Ureter (tissue), 1 donor: Measurements from ENCODE around the gene SAMD4A. TPM values are rescaled to one million over a fixed set of nuclear protein-coding genes. Genes with fewer than 3 reads are reported as not detected.

Experiments used
- DNase-seq: peaks from one replicate; pipeline ENCODE4 v3.0.0-alpha.2; 2020; ENCODE audit warnings: low spot score
- total RNA-seq: library from RNA; stranded (reverse); gene quantifications from one replicate; pipeline ENCODE4 v1.2.4, GENCODE V29; 2023
- donor health status: DM: yes; HTN: yes; CAD: no.

Gene SAMD4A
- total RNA-seq, 1 donor from 2014 or later, result 56.6 TPM

DNA sequence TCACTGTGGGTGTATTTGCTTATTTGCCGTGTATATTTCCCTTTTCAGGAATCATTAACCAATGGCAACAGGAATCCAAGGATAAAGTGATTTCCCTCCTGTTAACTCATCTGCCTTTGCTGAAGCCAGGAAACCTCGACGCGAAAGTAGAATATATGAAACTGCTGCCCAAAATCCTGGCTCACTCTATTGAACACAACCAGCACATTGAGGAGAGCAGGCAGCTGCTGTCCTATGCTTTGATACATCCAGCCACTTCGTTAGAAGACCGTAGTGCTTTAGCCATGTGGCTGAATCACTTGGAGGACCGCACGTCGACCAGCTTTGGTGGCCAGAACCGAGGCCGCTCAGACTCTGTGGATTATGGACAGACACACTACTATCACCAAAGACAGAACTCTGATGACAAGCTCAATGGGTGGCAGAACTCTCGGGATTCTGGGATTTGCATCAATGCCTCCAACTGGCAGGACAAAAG, 135.1 kb downstream of the SAMD4A start:
- DNase-seq, result no peak

DNA sequence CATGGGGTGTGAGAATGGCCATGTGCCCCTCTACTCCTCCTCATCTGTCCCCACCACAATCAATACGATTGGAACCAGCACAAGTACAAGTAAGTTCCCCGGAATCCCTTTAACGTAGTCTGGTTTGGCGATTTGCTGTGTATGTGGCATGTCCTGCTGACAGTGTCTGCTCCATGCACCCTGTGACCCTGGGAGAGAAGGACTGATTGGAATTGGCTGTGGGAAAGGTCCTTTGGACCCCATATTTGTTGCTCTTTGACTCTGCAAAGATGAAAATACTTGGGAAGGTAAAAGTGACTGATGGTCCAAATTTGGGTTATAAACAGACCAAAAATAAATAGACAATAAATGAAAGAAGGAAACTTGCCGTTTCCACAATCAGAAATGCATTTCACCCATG, 135.6 kb downstream of the SAMD4A start:
- no peak for DNase-seq

DNA sequence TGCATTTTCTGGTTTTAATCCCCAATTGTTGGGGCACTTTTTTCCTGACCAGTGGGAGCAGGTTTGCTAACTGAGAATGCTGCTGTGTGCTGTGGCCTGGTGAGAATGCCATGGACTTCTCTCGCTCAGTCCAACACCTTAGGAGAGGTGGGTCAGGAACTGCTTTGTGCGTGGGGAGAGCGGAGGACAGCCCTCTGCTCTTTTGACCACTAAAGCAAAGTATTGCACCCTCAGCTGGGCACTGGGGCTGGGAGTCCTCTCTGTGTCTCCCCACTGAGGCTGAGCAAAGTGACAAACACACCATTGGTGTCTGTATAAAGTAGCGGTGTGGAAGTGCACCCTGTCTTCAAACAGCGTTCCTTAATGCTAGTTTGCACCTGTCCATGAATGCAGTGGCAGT, 136.2 kb downstream of the SAMD4A start:
- no peak for DNase-seq

DNA sequence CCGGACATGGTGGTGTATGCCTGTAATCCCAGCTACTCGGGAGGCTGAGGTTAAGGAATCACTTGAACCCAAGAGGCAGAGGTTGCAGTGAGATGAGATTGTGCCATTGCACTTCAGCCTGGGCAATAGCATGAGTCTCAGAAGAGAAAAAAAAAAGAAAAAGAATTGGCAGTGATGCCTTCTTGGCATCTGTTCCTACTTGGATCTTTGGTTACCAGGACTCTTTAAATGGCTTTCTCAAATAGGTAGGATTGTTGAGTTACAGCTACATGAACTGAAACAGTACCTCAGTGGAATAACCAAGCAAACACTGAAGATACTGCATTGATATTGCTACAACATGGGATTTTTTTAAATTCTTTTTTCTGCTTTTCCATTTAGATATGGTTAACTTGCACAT, 136.8 kb downstream of the SAMD4A start:
- DNase-seq, result no peak

DNA sequence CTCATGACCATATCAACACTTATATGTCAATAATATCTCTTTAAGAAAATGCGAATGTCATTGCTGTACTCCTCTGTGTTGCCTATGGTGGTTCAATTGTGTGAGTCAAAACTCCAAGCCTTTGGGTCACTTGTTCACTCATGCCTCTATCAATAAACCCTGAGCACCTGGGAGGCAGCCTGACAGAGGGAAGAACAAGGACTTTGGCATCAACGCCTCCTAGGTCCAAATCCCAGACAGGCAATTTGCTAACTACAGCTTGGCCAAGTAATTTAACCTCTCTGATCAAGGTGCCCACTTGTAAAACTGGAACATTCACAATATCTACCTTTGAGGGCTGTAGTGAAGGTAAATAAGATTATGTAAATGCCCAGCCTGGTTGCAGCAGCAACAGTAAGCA, 137.8 kb downstream of the SAMD4A start:
- DNase-seq, result no peak

DNA sequence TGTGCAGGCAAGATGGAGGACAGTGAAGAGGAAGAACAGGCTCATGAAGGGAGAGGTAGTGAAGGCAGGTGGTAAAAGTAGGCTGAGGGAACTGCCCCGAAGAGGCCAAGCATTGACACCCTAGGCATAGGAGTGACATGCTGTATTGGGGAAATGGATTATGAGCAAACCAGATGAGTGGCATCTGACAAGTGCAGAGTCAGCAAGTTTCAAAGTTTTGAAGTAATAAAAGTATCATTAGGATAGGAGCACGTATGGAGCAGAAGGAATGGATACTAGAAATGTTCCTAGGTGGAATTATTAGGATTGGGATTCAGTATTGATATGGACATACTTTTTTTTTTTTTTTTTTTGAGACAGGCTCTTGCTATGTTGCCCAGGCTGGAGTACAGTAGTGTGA, 139.8 kb downstream of the SAMD4A start:
- DNase-seq, result no peak

DNA sequence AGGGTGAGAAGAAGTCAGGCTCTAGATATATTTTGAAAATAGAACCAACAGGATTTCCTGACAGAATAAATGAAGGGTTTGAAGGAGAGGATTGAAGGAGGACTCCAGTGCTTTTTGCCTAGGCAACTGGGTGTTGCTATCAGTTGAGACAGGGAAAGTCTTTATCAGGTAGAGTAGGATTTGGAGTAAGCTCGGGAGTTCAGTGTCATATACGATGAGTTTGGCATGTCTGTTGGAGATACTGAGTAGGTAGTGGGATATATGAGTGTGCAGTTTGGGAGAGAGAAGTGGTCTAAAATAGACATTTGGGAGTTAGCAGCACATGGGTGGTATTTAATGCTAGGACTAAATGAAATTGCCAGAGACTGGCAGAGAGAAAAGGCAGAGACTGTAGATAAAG, 141.2 kb downstream of the SAMD4A start:
- DNase-seq, result no peak

DNA sequence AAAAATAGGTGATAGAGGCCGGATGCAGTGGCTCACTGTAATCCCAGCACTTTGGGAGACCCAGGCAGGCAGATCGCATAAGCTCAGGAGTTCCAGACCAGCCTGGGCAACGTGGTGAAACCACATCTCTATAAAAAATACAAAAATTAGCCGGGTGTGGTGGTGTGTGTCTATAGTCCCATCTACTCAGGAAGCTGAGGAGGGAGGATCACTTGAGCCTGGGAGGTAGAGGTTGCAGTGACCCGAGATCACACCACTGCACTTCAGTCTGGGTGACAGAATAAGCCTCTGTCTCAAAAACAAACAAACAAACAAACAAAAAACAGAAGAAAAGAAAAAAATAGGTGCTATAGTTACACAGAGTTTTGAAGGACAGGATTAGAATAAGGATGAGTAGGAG, 142.1 kb downstream of the SAMD4A start:
- DNase-seq, result no peak

DNA sequence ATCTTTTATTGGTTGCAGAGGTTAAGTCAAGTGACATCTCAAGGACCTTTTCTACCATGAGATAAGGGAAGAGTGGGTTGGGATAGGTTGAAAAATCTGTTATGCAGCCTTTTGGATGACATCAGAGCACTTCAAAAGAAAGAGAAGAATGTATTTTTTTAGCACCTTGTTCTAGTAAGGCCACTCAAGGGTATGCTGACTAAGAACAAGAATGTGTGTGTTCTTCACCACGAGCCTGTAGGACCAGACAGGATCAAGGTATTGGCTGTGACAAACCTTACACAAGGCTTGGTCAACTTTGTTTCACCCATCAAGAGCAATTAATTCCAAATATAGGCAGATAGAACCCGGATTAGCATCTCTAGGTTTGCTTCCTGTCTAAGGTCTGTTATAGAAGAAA, 142.5 kb downstream of the SAMD4A start:
- no peak for DNase-seq

DNA sequence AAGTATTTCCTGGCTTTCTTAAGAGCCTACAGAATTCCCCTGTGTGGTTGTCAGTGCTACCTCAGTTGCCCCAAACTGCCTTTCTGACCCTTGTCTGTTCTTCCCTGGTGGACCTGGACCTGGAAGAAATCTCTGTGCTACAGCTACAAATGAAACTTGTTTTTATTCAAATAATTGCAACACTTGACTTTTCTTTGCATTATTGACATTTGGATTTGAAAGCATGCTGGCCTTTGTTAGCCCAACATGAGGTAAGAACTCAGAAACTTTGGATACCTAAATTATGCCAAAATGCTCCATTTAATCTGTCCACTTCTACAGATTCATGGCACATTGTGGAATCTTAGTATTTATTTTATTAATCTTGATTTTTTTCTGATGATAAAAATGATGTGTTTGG, 142.9 kb downstream of the SAMD4A start:
- DNase-seq, result no peak

DNA sequence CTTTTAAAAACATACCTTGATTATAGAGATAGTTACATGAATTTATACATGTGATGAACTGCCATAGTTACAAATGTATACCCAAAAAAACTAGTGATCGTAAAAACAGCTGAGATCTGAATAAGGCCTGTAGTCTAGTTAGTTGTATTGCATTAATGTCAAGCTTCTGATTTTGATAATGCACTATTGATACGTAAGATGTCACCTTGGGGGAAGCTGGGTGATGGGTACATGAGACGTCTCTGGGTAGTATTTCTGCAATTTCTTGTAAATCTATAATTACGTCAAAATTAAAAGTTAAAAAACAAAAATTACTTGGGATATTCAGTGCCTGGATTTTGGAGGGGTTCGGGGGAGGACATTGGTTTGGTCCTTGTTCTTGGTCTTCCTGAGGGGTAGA, 144.4 kb downstream of the SAMD4A start:
- no peak for DNase-seq

DNA sequence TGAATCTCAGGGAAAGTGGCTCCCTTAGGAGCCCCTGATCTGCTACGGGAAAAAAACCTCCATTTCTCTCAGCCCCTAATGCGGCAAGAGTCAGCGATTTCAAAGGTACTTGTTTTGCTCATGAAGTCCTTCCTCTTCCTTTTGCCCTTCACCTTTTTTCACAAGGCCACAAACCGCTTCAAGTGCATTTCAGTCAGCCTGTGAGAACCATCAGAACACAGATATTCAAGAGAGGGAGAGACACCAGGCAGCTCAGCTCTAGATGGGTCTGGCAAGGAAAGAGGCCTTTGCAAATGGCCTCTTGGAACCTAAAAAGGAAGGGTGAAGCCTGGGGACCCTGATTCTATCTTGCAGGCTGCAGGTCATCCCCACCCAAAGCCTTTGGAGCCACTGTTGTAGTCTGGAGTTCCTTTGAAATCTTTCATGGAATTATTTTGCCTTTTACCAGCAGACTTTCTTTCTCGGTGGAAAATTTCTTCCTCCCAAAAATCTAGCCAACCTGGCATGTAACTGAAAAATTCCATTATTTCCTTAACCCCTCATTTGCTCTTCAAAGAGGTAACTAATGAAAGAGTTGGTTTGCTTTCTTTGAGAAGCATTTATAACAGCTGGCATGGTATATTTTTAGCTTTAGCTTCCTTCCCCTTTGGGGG, 145.0 kb downstream of the SAMD4A start:
- no peak for DNase-seq

DNA sequence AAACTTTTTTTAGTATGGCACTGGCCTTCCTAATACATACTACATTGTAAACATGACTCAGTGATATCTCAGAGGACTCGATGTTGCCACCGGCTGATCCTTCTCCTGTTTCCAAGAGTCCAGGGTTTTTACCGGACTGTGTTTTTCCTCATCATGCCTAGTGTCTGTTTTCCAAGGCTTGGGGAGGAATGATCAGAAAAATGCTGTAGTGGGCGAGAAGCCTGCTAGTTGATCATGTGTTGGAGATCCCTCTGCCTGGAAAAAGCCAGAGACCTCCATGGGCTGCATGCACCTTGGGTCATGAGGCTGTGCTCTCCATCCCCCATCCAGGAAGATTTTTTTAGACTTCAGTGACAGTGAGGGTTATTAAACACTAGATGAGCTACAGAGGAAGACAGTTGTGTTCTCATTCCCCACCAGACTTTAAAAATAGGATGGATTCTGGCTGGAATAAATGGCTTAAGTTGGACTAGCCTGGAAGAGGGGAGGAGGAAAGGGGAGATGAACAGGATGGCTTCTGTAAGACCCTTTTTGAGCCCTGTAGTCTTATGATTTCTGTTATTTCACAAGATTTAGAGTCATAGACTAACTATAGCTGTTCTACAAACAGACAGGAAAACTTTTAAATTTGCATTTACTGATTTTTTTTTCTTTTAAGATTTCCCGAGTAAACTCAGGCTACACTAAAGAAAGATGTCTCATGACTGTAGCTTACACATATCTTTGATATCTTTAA, 145.7 kb downstream of the SAMD4A start:
- no peak for DNase-seq

DNA sequence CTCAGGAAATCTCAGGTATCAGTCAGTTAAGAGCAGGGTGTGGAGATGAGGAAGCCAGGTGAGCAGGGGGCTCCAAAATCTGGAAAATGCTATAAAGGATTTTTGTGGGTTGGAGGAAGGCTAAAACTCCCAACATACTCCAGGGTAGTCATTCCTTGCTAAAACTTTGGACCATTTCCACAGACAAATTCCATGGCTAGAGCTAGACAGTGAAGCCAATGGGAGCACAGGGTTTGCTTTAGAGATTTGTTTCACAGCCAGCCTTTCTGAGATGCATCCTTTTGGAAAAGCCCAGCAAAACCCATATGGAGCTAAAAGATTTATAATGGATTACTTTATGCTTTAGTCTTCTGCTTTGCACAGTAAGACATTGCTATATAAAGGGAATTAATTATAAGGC, 146.5 kb downstream of the SAMD4A start:
- DNase-seq, result no peak

DNA sequence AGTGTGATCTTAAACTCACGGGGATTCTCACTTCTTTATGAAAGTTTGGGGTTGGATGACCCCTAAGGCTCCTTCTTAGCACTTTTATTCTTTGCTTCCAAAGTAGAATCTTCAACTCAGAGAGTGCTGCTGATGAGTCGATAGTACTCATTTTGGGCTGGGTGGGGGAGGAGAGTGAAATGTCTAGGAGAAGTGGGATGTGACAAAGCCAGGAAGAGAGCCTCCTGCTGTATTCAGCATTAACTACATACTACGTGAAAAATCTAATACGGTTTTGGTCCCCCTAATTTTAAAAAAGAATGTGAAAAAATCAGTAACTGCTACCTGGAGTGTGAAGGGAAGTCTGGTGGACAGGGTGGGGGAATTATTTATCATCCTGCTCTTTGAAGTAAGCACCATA, 148.3 kb downstream of the SAMD4A start:
- no peak for DNase-seq

DNA sequence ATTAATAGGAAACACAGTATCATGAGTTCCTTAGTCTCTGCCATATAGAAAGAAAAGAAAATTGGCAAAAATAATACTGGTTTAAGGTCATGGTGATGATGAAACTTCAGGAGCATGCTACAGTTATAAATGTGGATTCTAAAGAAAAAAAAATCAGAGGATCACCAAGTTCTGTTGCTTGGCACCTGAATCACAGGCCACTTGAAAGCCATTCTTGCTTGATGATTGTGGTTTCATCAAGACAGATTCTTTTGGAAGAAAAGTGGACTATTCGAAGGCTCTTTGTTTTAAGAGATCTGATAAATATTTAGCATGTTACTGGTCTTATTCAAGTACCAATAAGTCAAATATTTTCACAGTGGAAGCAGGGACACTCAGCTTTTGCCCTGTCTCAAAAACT, 148.9 kb downstream of the SAMD4A start:
- DNase-seq, result no peak

DNA sequence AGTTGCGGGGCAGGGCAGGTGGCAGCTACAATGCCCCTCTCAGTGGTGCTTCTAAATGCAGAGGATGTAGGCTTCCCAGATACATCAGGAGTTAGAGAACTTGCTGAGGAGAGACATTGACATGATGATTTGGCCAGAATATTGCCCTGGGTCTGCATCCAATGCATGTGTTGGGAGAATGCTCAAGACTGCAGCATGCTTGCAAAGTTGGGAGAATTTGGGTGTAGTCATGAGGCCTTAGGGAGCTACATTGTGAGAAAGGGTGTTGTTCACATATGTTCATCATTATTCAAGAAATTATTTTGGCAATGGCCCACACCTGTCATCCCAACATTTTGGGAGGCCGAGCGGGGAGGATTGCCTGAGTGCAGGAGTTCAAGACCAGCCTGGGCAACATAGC, 149.9 kb downstream of the SAMD4A start:
- no peak for DNase-seq

DNA sequence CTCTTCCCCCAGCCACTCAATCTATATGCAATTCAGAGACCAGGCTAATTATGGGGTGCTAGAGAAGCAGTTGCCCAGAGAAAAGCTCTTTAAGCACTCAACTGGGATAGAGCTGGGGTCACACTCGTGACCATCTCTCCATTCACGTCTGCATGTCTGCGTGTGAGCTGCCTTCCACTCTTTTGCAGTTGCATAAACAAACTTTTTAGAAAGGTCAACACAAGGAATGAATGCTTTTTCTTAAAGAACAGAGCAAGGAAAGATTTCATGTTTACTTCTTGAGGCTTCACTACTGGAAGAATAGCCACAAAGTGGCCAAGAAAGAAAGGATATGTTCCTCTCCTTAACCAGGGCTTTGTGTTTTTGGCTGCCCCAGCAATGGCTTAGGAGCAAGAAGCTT, 151.1 kb downstream of the SAMD4A start:
- DNase-seq, result no peak

DNA sequence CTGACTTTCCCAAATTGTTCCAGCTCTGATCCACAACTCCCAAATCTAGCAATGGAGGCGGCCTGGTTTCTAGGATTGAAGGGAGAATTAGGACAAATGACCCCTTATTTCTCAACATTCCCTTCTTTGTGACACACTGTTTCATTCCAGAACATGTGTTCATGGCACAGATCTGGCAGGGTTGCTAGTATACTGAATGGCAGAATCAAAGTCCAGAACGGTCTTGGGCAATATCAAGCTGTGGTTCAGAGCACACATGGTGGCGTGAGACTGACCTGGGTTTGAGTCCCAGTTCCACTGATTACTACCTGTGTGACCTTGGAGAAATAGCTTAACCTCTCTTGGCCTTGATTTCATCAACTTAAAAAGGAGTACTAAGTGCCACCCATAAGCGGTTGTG, 152.5 kb downstream of the SAMD4A start:
- no peak for DNase-seq

DNA sequence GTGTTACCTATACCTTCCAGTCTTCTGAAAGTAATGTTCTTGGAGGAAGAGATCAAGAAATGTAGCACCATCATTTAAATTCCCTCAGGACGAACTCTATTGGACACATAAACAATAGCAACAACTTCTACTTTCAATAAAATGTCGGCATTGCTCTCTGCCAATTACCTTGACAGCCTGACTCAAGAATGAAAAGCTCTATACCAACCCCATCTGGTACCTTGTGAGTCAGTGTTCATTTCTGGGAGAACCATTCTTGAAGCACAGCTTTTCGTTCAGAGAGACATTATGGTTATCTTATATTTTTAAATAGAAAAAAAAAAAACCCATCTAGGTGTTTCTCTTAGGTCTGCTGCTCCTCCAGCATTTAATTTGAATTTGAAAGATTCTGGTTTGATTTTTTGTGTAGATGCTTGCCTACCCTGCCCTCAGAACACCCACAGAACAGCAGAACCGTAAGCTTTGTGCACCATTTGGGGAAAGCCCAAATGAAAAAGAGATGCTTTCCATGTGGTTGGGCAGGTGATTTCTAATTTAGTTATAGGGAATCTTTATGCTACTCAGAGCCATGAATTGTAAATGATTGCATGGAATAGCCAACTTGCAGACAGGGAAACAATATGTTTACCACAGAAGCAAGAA, 156.0 kb downstream of the SAMD4A start:
- no peak for DNase-seq

DNA sequence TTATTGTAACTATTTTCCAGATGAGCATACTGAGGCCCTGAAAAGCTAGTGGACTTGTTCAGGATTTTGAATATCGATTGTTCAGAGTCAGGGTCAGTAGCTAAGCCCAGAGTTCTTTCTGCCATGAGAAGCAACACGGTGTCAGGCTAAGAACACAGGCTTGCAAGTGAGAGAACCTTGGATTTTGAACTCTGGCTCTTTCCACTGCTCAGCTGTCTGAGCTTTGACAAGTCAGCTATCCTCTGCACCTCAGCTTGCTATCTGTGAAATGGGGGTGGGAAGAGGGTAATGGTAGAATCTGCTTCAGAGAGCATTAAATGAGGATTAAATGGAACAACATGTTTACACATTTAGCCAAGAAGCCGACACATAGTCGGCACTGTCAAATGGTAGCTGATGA, 157.2 kb downstream of the SAMD4A start:
- no peak for DNase-seq

DNA sequence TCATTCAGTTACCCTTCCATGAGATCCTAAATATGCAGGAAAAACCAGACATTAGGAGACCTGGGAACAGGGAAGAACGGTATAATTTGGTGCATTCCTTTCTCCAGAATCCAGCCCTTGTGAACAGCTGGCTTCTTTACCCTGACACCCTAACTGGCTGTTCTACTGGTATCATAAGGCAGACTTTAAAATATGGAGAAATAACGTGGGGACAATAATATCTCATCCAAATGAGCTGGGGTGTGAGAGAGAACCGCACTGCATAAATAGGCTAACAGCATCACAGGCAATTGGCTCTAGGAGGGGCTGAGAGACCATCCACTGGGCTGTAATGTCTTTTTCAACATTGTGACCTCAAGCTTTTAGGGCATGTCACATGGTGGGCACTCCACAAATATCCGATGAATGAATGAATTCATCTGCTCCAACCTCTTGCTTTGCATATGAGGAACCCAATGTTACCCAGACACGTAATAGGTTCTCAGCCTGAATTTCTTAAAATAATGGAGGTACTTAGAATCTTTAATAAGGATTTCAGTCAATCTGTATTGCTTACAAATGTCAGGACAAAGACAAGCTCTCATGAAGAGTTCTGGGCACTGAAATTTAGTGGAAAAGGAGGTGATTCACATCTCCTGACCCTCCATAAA, 157.9 kb downstream of the SAMD4A start:
- no peak for DNase-seq

DNA sequence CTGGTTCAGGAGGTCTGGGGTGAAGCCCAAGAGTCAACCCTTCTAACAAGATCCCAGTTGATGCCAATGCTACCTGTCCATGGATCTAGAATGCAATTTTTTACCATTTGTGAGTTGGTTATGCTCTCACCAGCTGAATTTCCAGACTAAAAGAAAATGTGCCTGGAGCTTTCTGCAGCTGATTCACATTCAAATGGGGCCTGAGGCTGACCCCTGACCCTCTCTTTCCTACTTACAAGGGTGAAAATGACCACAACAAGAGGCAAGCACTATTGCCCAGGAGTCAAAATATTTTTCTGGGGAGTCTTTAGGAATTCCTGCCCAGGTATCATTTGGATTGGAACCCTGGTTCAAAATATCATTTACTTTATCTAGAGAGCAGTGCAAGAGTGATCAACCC, 159.1 kb downstream of the SAMD4A start:
- DNase-seq, result no peak
